ENCODE results near the gene CCL18.
"Not testable (repeated sequence)": the region's sequence is repeated elsewhere in the genome, so short reads cannot be mapped to it uniquely, and the experiment has no call there.

Gene CCL18

GRCh38 chr17:36104701-36105181 is 40.7 kb downstream of the CCL18 start:
- no peak for DNase-seq

- no peak for DNase-seq
These were observed 41.9 kb downstream of the CCL18 start for GRCh38 chr17:36105781-36106492.

GRCh38 chr17:36106493-36106835 is 42.4 kb downstream of the CCL18 start:
- DNase-seq: no peak

GRCh38 chr17:36107660-36108059 is 43.6 kb downstream of the CCL18 start:
- no peak for DNase-seq

GRCh38 chr17:36108265-36108664 is 44.2 kb downstream of the CCL18 start:
- not testable (repeated sequence) for DNase-seq

GRCh38 chr17:36111068-36111490 is 47.0 kb downstream of the CCL18 start:
- DNase-seq: no peak

GRCh38 chr17:36112572-36112971 is 48.5 kb downstream of the CCL18 start:
- DNase-seq: no peak

GRCh38 chr17:36113131-36113530 is 49.1 kb downstream of the CCL18 start:
- DNase-seq: not testable (repeated sequence)

- not testable (repeated sequence) for DNase-seq
These were observed 51.0 kb downstream of the CCL18 start for GRCh38 chr17:36114971-36115648.

GRCh38 chr17:36115649-36115977 is 51.5 kb downstream of the CCL18 start:
- not testable (repeated sequence) for DNase-seq

GRCh38 chr17:36117505-36118382 is 53.7 kb downstream of the CCL18 start:
- DNase-seq: no peak

GRCh38 chr17:36118477-36119353 is 54.6 kb downstream of the CCL18 start:
- DNase-seq: no peak

- no peak for DNase-seq
These were observed 56.1 kb downstream of the CCL18 start for GRCh38 chr17:36120221-36120620.

GRCh38 chr17:36121099-36121498 is 57.0 kb downstream of the CCL18 start:
- DNase-seq: not testable (repeated sequence)
